ENCODE data around the gene KRTAP2-4. TPM values are rescaled to one million over a fixed set of nuclear protein-coding genes. Genes with fewer than 3 reads are reported as not detected.
"Not testable (repeated sequence)": the region's sequence is repeated elsewhere in the genome, so short reads cannot be mapped to it uniquely, and the experiment has no call there.

The KRTAP2-4 gene, protein sequence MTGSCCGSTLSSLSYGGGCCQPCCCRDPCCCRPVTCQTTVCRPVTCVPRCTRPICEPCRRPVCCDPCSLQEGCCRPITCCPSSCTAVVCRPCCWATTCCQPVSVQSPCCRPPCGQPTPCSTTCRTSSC
- not detected for total RNA-seq
- long read RNA-seq, result 0 reads

DNA sequence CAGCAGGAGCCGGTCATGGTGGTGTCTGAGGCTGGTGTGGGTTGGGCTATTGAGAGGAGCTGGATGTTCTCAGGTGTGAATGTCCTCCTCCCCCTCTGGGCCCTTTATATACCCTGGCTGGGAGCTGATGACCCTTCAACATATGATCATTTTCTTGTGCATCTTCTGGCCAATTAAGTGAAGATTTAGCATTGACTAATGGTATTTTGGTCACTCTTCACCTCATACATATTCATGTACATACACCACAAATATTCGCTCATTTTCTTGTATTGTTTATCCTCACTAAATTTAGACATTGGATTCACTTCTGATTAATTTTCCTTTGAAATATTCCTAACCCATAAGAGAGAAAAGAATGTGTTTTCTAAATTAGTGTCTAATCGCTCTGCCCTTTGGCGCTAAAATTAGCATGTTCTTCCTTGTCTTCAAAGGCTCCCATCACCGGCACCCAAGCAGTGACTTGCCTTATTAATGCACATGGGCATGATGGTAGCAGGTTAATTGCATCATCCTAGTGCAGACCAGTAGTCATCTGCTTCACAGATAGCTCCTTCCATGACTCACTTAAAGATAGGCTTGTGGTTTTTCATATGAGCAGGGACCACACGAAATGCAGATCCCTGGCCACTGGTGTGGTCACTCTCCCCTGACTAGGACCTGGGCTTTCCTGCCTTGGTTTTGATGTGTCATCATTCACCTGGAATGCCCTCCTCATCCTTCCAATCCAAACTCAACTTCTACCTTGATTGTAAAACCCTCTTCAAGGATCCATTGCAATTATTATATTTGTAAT, at the start of gene KRTAP2-4:
TSS of gene KRTAP2-4 (minus strand) at position 51 of the 796 bp plus-strand sequence. CDS start at position 17, 34 bp downstream.
- no peak for DNase-seq (ENCODE audit: low spot score)

DNA sequence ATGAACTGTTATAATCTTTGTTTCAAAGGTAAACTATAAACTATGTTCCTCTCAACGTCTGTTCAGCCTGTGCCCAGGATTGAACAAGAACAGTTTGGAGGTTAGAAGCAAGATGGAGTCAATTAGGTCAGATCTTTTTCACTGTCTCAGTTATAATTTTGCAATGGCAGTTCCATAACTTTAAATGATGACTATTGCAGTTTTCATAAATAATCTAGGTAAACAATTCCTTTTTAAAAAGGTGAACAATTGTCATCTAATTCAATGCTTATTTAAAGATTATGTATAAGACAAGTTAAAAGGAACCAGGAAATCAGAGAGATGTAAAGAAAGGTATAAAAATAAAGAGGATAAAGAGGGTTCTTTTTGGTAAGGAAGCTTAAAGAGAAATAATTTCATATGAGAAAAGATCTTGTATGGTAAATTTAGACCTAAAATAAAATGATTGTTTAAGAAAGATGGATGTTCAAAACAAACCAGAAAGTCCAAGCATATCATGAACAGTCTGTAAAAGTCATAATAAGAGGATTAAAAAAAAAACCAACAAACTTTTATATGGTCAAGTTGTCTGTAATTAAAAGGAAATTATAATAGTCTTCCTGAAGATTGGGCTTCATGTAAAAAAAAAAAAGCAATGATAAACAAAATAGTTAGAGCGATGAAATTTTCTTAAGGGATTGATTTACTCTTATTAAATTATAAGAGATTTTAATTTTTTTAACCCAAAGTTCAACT, 45.6 kb upstream of the KRTAP2-4 start:
- no peak for DNase-seq (ENCODE audit: low spot score)

DNA sequence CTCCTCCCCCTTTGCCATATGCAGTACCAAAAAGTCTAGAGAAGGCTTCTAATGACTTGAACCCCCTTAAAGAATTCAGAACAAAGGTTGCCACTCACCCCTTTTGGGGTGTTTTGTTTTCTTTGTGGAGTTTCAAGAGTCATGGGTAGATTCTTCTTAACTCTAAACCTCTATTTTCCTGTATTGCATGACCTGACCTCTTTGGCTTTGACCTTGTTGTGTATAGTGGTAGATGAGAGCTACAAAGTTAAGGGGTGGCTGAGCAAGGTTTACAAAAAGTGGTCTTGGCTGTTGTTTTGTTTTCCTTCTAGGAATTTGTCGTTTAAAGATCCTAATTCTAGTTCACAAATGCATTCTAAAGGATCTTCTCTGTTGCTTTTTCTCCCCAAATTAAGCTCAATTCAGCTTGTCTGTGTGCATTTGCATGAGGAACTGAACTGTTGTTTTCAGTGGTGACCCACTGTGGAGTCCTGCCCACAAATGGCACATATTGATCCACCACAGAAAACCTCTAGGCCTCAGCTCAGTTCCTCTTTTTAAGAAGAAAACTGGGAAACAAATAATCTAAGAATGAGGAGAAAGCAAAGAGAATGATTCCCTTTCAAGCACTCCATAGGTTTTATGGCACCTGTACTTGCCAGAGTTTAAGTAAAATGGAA, 43.2 kb upstream of the KRTAP2-4 start:
- not testable (repeated sequence) for DNase-seq (ENCODE audit: low spot score)

DNA sequence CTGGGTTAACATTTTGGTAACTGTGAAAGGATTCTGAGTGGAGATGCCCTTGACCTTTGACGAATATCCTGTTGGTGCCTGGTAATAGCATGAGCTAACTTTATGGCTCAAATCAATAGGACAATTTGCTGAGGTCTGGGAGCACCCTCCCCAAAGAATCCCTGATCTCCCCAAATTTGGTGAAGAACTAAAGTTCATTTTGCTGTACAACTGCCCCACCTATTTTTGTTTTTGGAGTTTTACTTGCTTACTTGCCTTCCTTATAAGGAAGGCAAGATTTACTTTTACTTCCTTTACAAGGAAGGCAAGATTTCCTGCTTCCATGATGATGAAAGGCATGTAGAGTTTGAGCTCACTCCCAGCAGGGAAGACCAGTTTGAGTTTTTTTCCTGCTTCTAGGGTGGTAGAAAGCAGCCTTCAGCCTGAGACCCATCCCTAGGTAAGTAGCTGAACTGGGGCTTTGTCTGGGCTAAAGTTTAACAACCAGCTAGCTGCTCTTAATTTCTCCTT, 42.3 kb upstream of the KRTAP2-4 start:
- no peak for DNase-seq (ENCODE audit: low spot score)

DNA sequence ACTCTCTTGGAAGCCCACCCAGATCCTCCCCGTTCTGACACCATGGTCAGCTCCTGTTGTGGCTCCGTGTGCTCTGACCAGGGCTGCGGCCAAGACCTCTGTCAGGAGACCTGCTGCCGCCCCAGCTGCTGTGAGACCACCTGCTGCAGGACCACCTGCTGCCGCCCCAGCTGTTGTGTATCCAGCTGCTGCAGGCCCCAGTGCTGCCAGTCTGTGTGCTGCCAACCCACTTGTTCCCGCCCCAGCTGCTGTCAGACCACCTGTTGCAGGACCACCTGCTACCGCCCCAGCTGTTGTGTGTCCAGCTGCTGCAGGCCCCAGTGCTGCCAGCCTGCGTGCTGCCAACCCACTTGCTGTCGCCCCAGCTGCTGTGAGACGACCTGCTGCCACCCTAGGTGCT, 39.7 kb upstream of the KRTAP2-4 start, which contains the start of gene KRTAP4-9:
TSS of gene KRTAP4-9 (plus strand) at position 43 of the 400 bp plus-strand sequence. CDS start at position 43, 0 bp downstream.
- DNase-seq (ENCODE audit: low spot score), result not testable (repeated sequence)

DNA sequence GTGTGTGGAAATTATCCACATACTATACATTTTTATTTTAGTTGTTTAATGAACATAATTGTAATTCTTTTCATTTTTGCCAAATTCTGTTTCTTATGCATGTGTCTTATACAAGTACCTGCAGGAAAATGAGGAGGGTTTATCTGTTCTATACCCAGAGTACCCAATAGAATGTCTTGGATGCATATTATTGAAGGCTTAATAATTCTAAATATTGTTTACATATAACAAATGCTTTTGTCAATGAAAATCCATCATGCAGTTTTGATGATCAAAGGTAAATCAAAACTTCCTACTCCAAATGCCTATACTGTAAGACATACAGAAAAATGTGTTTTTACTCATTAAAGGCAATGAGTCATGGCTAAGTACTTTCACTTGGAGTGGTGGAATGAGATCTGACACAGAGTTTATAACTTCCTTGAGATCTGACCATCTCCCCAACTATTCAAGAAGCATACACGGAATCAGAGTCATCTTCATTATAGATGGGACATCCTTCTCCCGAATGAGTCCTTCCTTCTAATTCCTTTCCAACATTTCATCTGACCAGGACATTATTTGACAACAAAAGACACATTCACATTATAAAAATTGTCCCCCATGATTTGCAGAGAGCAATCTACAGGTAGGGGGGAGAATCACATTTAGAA, 38.8 kb upstream of the KRTAP2-4 start:
- DNase-seq (ENCODE audit: low spot score), result not testable (repeated sequence)

DNA sequence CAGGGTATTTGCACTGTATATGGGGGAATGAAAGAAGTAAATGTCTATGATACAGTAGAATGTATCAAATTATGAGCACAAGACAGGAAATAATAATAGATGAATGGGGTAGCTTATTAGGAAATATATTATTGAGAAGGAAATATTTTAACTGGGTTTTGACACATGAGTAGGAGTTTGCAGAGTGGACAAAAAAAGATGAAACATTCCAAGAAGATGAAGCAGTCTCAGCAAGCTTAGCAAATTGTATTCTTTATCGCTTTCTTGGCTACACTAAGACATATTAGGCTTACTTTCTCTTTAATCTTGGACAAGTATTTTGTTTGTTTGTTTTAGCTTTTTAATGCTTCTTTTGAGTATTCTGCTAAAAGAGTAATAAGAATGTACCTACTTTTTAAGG, 38.2 kb upstream of the KRTAP2-4 start:
- no peak for DNase-seq (ENCODE audit: low spot score)

DNA sequence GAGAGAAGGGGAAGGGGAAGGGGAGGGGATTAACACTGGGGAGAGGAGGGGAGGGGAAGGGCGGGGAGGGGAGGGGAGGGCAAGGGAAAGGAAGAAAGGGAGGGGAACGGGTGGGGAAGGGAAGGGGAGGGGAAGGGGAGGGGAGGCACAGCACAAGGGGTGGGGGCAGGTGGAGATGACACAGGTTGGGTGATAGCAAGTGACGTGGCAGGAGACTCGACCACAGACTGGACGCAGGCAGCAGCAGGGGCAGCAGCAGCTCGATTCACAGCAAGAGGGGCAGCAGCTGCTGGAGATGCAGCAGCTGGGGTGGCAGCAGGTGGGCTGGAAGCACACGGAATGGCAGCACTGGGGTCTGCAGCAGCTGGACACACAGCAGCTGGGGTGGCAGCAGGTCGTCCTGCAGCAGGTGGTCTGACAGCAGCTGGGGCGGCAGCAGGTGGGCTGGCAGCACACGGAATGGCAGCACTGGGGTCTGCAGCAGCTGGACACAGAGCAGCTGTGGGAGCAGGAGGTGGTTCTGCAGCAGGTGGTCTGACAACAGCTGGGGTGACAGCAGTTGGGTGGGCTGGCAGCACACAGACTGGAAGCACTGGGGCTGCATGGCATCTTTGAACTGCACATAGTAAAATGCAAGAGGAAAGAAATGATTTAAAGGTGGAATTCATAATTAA, 36.0 kb upstream of the KRTAP2-4 start, which contains the start of gene KRTAP4-16:
TSS of gene KRTAP4-16 (minus strand) at position 624 of the 674 bp plus-strand sequence. CDS start at position 624, 0 bp downstream.
- no peak for DNase-seq (ENCODE audit: low spot score)

DNA sequence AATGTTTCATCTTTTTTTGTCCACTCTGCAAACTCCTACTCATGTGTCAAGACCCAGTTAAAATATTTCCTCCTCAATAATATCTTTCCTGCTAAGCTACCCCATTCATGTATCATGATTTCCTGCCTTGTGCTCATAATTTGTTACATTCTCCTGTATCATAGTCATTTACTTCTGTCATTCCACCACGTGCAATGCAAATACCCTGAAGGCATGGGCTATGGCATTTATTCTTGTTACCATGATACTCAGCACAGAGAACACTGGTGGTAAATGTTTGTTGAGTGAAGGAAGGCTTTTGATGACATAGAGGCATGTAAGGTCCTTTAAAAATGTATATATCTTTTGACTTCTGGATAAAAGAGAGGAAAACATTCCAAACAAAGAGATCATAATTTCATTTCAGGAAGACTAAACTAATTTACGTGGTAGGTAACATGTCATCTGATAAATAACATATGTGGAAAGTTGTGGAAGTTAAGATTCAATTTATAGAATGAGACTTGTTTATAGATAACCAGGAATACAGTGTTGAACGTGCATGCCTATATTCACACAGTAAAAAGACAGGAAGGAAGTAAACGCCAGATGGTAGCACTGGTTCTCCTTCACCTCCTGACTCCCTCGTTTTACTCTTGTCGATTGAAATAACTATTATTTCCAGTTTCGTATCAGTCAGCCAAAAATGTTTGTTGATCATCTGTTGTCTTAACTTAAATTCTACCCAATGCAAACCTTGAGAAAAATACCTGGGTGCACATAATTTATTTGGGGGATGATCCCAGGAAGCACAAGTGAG, 34.2 kb upstream of the KRTAP2-4 start:
- not testable (repeated sequence) for DNase-seq (ENCODE audit: low spot score)

DNA sequence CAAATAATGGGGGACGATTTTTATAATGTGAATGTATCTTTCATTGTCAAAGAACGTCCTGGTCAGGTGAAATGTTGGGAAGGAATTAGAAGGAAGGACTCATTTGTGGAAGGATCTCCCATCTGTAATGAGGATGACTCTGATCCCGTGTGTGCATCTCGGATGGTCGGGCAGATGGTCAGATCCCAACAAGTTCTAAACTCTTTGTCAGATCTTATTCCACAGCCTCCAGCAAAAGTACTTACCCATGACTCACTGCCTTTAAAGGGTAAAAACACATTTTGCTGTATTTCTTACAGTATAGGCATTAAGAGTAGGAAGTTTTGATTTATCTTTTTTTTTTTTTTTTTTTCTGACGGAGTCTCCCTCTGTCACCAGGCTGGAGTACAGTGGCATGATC, 32.8 kb upstream of the KRTAP2-4 start:
- DNase-seq (ENCODE audit: low spot score), result no peak

DNA sequence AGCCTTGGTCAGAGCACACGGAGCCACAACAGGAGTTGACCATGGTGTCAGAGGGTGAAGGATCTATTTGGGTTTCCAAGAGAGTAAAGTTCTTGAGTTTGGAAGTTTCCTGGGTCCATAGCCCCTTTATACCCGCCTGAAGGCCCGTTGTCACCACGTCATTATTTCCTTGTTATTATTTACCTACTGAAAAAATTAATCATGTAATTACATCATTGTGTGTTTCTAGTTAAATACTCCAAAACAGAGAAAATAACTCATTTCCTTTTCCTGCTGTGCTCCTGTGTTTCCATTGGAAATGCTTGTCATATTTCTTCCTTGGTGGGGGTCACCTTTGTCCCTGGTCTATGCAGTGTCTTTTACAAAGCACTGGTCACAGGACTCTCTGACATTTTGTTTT, 32.4 kb upstream of the KRTAP2-4 start, which contains the start of gene KRTAP4-8:
TSS of gene KRTAP4-8 (minus strand) at position 101 of the 400 bp plus-strand sequence. CDS start at position 43, 58 bp downstream.
- no peak for DNase-seq (ENCODE audit: low spot score)

DNA sequence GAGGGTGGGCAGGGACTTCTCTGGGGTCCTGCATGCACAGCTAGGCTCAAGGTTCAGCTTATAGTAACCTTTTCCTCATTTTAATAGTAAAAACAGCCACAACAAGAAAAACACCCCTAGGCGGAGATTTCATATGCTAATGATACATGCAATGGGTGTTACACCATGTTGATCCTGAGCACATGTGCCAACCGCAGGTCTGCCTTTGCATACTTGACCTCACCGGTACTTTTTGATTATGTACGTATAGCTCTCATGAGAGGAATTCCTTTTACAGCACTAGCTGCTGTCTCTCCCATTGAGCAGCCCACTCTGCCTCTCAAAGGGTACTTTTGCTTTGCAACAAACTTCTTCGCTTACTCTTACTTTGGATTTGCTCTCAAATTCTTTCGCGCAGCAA, 30.4 kb upstream of the KRTAP2-4 start:
- DNase-seq (ENCODE audit: low spot score), result no peak

DNA sequence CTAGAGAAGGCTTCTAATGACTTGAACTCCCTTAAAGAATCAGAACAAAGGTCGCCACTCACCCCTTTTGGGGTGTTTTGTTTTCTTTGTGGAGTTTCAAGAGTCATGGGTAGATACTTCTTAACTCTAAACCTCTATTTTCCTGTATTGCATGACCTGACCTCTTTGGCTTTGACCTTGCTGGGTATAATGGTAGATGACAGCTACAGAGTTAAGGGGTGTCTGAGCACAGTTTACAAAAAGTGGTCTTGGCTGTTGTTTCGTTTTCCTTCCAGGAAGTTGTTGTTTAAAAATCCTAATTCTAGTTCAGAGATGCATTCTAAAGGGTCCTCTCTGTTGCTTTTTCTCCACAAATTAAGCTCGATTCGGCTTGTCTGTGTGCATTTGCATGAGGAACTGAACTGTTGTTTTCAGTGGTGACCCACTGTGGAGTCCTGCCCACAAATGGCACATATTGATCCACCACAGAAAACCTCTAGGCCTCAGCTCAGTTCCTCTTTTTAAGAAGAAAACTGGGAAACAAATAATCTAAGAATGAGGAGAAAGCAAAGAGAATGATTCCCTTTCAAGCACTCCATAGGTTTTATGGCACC, 23.2 kb upstream of the KRTAP2-4 start:
- not testable (repeated sequence) for DNase-seq (ENCODE audit: low spot score)

DNA sequence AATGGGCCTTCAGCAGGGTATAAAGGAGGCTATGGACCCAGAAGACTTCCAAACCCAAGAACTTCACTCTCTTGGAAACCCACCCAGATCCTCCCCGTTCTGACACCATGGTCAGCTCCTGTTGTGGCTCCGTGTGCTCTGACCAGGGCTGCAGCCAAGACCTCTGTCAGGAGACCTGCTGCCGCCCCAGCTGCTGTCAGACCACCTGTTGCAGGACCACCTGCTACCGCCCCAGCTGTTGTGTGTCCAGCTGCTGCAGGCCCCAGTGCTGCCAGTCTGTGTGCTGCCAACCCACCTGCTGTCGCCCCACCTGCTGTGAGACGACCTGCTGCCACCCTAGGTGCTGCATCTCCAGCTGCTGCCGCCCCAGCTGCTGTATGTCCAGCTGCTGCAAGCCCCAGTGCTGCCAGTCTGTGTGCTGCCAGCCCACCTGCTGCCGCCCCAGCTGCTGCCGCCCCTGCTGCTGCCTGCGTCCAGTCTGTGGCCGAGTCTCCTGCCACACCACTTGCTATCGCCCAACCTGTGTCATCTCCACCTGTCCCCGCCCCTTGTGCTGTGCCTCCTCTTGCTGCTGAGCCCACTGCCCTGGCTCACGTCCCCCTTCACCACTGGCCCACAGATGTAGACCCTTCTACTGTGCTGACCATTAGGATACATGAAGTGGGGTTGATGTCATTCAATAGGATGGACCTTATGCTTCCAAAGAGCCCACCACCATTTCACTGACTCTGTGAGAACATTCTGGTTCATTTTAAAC, 18.6 kb upstream of the KRTAP2-4 start, which contains the start of gene KRTAP4-7:
TSS of gene KRTAP4-7 (plus strand) at position 51 of the 757 bp plus-strand sequence. CDS start at position 108, 57 bp downstream.
- DNase-seq (ENCODE audit: low spot score), result not testable (repeated sequence)

DNA sequence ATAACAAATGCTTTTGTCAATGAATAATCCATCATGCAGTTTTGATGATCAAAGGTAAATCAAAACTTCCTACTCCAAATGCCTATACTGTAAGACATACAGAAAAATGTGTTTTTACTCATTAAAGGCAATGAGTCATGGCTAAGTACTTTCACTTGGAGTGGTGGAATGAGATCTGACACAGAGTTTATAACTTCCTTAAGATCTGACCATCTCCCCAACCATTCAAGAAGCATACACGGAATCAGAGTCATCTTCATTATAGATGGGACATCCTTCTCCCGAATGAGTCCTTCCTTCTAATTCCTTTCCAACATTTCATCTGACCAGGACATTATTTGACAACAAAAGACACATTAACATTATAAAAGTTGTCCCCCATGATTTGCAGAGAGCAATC, 17.7 kb upstream of the KRTAP2-4 start:
- not testable (repeated sequence) for DNase-seq (ENCODE audit: low spot score)

DNA sequence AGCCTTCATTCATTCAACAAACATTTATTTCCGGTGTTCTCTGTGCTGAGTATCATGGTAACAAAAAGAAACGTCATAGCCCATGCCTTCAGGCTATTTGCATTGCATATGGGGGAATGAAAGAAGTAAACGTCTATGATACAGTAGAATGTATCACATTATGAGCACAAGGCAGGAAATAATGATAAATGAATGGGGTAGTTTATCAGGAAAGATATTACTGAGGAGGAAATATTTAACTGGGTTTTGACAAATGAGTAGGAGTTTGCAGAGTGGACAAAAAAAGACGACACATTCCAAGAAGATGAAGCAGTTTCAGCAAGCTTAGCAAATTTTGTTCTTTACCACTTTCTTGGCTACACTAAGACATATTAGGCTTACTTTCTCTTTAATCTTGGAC, 16.9 kb upstream of the KRTAP2-4 start:
- DNase-seq (ENCODE audit: low spot score), result no peak

DNA sequence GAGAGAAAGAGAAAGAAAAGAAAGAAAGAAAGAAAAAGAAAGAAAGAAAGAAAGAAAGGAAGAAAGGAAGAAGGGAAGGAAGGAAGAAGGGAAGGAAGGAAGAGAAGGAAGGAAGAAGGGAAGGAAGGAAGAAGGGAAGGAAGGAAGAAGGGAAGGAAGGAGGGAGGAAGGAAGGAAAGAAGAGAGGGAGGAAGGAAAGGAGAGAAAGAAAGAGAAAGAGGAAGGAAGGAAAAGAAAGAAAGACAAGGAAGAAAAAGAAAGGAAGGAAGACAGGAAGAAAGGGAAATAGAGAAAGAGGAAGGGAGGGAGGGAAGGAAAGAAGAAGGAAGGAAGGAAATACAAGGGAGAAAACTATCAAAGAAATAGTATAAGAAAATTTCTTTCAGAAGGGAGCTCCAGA, 11.1 kb upstream of the KRTAP2-4 start:
- DNase-seq (ENCODE audit: low spot score), result no peak

DNA sequence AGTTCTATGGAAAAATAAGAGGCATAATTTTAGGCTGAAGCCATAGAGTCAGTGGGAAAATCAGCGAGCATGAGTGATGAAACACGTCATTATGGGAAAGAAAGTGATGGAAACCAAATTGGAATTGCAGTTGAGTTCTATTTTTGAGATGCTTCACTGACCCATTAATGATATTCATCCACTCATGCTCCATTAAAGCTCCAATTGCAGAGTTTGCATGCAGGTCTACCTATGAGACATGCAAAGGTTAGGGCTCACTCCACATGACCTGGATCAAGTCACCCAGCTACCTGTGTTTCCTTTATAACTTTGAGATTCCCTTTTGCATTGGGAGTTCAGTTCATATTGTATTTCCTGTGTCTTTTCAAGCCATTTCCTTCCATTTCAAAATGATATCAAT, 8.0 kb upstream of the KRTAP2-4 start:
- DNase-seq (ENCODE audit: low spot score), result no peak

Measured in mesenteric fat pad (tissue), 1 donor.